IPS-18c (cell line): ENCODE measurements around the gene SEL1L3.

Experiments used
- H3K4me3 ChIP-seq: 2 replicates; pipeline ENCODE4 v1.7.0; 2013; ENCODE audit warnings: low read depth, mild to moderate bottlenecking, low read length, moderate library complexity; ENCODE audit not compliant: insufficient read depth
- H3K9me3 ChIP-seq: one replicate; pipeline ENCODE4 v1.6.1; 2013; ENCODE audit warnings: mild to moderate bottlenecking, low read length, moderate library complexity; ENCODE audit not compliant: control insufficient read depth, insufficient read depth

The SEL1L3 gene

GRCh38 chr4:25697516-25697915, 165.3 kb downstream of the SEL1L3 start:
- Histone ChIP-seq H3K9me3 (peaks cover 3% of the 10 kb centered on the region), H3K4me3 (no peak overlapping the region)
